ENCODE data around the gene C3orf20.

GRCh38 chr3:14716591-14716990 lies 41.6 kb downstream of the C3orf20 start:
- no peak for TF ChIP-seq CTCF (IDR thresholded peaks at IDR 0.05; ENCODE audit: low read length)
- no peak for TF ChIP-seq EZH2 (IDR thresholded peaks at IDR 0.05; ENCODE audit: borderline replicate concordance, low read length)

All from OCI-LY1 (cell line).